PFSK-1 (cell line): ENCODE measurements around the gene MOV10L1.

Source experiments
- POLR2AphosphoS5 ChIP-seq: IDR thresholded peaks from 2 replicates; pipeline ENCODE4 v1.6.1; 2012; ENCODE audit warnings: low read depth, mild to moderate bottlenecking, control low read depth, low read length, moderate library complexity
- SIN3A ChIP-seq: IDR thresholded peaks from 2 replicates; pipeline ENCODE4 v1.6.1; 2012; ENCODE audit warnings: mild to moderate bottlenecking, low read length, moderate library complexity, borderline replicate concordance; ENCODE audit not compliant: insufficient read depth
- TF ChIP-seq, protein P1 (sequence below), 2 experiments: IDR thresholded peaks; 2 replicates each; pipeline versions ENCODE4 v1.6.1 to v1.8.0; 2011 to 2012; ENCODE audit warnings: low read depth in 2 of 2, low read length in 2 of 2, control low read depth in 1 of 2, inconsistent platforms in 1 of 2, mild to moderate bottlenecking in 1 of 2, moderate library complexity in 1 of 2; ENCODE audit not compliant: insufficient read depth in 1 of 2

DNA sequence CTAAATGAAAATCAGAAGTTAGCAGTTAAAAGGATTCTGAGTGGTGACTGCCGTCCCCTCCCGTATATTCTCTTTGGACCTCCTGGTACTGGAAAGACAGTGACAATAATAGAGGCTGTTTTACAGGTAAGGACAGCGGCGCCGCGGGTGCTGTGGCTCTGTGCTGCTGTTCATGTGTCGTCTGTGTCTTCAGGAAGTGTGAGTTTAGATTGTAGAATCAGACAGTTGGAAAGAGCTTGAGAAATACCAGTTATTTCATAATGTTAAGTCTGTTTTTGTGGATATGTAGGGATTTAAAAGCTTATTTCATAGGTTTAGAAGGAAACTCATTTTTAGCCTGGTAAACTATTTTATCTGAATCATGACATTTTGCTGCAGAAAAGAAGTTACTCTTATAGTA is 53.3 kb downstream of the MOV10L1 start:
- TF ChIP-seq, protein P1, sequence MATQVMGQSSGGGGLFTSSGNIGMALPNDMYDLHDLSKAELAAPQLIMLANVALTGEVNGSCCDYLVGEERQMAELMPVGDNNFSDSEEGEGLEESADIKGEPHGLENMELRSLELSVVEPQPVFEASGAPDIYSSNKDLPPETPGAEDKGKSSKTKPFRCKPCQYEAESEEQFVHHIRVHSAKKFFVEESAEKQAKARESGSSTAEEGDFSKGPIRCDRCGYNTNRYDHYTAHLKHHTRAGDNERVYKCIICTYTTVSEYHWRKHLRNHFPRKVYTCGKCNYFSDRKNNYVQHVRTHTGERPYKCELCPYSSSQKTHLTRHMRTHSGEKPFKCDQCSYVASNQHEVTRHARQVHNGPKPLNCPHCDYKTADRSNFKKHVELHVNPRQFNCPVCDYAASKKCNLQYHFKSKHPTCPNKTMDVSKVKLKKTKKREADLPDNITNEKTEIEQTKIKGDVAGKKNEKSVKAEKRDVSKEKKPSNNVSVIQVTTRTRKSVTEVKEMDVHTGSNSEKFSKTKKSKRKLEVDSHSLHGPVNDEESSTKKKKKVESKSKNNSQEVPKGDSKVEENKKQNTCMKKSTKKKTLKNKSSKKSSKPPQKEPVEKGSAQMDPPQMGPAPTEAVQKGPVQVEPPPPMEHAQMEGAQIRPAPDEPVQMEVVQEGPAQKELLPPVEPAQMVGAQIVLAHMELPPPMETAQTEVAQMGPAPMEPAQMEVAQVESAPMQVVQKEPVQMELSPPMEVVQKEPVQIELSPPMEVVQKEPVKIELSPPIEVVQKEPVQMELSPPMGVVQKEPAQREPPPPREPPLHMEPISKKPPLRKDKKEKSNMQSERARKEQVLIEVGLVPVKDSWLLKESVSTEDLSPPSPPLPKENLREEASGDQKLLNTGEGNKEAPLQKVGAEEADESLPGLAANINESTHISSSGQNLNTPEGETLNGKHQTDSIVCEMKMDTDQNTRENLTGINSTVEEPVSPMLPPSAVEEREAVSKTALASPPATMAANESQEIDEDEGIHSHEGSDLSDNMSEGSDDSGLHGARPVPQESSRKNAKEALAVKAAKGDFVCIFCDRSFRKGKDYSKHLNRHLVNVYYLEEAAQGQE (IDR thresholded peaks at IDR 0.05; ENCODE audit: insufficient read depth in 1 of 2, low read depth in 2 of 2, low read length in 2 of 2) = no peak
- TF ChIP-seq SIN3A (no peak), POLR2AphosphoS5 (no peak)
